HepG2 (cell line): Measurements from ENCODE around the gene SLC38A2. TPM values are rescaled to one million over a fixed set of nuclear protein-coding genes. Genes with fewer than 3 reads are reported as not detected.
A peak's percentile ranks its signal among the peaks of the same experiment; 100 is the strongest.

Experiments used
- AHDC1 ChIP-seq: sonication (generic); formaldehyde crosslinking; IDR thresholded peaks from 2 replicates; pipeline ENCODE4 v1.5.1; 2020; ENCODE audit warnings: mild to moderate bottlenecking, missing genetic modification reagents, borderline replicate concordance
- AHR ChIP-seq: IDR thresholded peaks from 2 replicates; pipeline ENCODE4 v1.6.1; 2018; ENCODE audit warnings: missing genetic modification reagents, missing compliant biosample characterization
- FIP1L1 ChIP-seq: fragments of 200-400 bp; formaldehyde crosslinking; IDR thresholded peaks from 2 replicates; pipeline ENCODE4 v1.6.1; 2018; ENCODE audit warnings: low read depth, mild to moderate bottlenecking, low read length, moderate library complexity, borderline replicate concordance; ENCODE audit not compliant: insufficient read depth
- MLLT10 ChIP-seq: sonication (generic); formaldehyde crosslinking; IDR thresholded peaks from 2 replicates; pipeline ENCODE4 v1.4.0; 2020; ENCODE audit warnings: missing genetic modification reagents
- MTF1 ChIP-seq: sonication (generic); formaldehyde crosslinking; IDR thresholded peaks from 2 replicates; pipeline ENCODE4 v1.5.0; 2020; ENCODE audit warnings: missing genetic modification reagents
- POGK ChIP-seq: sonication (generic); formaldehyde crosslinking; conservative IDR thresholded peaks from 2 replicates; pipeline ENCODE4 v1.8.0; 2022; ENCODE audit warnings: mild to moderate bottlenecking, moderate library complexity, missing genetic modification reagents
- RAD51 ChIP-seq: fragments of 450-650 bp; IDR thresholded peaks from 2 replicates; pipeline ENCODE4 v1.6.1; 2016; ENCODE audit warnings: borderline replicate concordance
- ZNF142 ChIP-seq: sonication (generic); formaldehyde crosslinking; IDR thresholded peaks from 2 replicates; pipeline ENCODE4 v1.4.0; 2020; ENCODE audit warnings: missing genetic modification reagents
- ZNF687 ChIP-seq: sonication (generic); formaldehyde crosslinking; IDR thresholded peaks from 2 replicates; pipeline ENCODE4 v1.5.1; 2020; ENCODE audit warnings: mild to moderate bottlenecking, missing genetic modification reagents, moderate library complexity
- ZNF790 ChIP-seq: sonication (generic); formaldehyde crosslinking; IDR thresholded peaks from 2 replicates; pipeline ENCODE4 v1.8.0; 2022; ENCODE audit warnings: missing genetic modification reagents, mild to moderate bottlenecking, borderline replicate concordance
- polyA plus RNA-seq, 8 experiments: library from polyadenylated mRNA; depleted of rRNA in 3 of 8; stranded (reverse) in 7 of 8; unstranded in 1 of 8; fragments of >200 nt; fragmentation: Illumina TruSeq in 4 of 8; extraction: Trizol in 4 of 8; gene quantifications; 2 replicates each; pipeline versions ENCODE4 v1.2.1 to v1.2.3, GENCODE V29; 2011 to 2016; ENCODE audit warnings: low read depth in 4 of 8, missing spikeins in 1 of 8, mixed read lengths in 1 of 8; ENCODE audit not compliant: insufficient read depth in 1 of 8
- total RNA-seq, 5 experiments: library from RNA; depleted of rRNA; stranded (reverse); fragments of >200 nt; fragmentation: Illumina TruSeq; extraction: Trizol; gene quantifications; 2 replicates each; pipeline ENCODE4 v1.2.3, GENCODE V29; 2016; ENCODE audit warnings: low read depth in 1 of 5
- TF ChIP-seq, protein P1 (sequence below): sonication (generic); formaldehyde crosslinking; IDR thresholded peaks from 2 replicates; pipeline ENCODE4 v1.5.0; 2020; ENCODE audit warnings: missing genetic modification reagents

The SLC38A2 gene
- total and polyA plus RNA-seq, 2 of the 13 experiments (the other 11 are each of a cell fraction or from before 2014, with no cell fraction given) = 368 to 880 TPM

DNA sequence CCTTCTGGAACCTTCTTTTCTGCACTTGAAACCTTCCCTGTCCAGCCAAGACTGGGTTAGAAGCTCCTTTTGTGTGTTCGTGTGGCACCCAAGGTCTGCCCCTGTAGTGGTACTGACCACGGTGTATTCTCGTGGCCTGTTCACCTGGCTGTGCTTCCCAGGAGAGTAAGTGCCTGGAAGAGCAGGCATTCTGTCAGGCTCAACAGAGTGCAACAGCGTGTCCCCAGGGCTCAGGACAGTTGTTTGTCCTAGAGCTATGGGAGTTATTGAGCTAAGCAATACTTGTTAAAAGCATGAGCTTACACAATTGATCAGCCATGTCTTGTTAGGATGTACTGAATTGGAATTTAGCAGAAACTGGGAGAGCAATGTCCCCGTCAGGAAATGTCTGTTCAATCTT lies 12.9 kb upstream of the SLC38A2 start (continued):
- TF ChIP-seq ZNF142 (CRISPR knock-in tag) (no peak), FIP1L1 (no peak), ZNF687 (CRISPR knock-in tag) (peak; percentile 74), ZNF790 (no peak), RAD51 (no peak), MTF1 (CRISPR knock-in tag) (no peak), AHR (CRISPR knock-in tag) (no peak), AHDC1 (no peak), POGK (CRISPR knock-in tag) (0 out of 2 replicates have a peak, but pooled peaks have one; percentile 47), MLLT10 (CRISPR knock-in tag) (no peak)
- TF ChIP-seq, protein P1, sequence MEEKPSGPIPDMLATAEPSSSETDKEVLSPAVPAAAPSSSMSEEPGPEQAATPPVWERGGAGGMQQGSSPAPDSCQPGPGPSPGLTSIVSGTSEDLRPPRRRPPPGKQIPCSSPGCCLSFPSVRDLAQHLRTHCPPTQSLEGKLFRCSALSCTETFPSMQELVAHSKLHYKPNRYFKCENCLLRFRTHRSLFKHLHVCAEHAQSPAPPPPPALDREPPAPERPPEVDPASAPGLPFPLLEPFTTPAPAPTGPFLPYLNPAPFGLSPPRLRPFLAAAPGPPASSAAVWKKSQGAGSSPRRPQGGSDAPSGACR (CRISPR knock-in tag) = no peak
